Stimulated activated CD8-positive, alpha-beta memory T cell treated with anti-CD3 and anti-CD28 coated beads, Interleukin-4, amount 100 ng/mL, for 48 hours (primary cell): Measurements from ENCODE around the gene KLK14.
A peak's percentile ranks its signal among the peaks of the same experiment; 100 is the strongest.

Source experiments
- DNase-seq: peaks from one replicate; pipeline ENCODE4 v3.0.0-alpha.2; 2020

The KLK14 gene, protein sequence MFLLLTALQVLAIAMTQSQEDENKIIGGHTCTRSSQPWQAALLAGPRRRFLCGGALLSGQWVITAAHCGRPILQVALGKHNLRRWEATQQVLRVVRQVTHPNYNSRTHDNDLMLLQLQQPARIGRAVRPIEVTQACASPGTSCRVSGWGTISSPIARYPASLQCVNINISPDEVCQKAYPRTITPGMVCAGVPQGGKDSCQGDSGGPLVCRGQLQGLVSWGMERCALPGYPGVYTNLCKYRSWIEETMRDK

DNA sequence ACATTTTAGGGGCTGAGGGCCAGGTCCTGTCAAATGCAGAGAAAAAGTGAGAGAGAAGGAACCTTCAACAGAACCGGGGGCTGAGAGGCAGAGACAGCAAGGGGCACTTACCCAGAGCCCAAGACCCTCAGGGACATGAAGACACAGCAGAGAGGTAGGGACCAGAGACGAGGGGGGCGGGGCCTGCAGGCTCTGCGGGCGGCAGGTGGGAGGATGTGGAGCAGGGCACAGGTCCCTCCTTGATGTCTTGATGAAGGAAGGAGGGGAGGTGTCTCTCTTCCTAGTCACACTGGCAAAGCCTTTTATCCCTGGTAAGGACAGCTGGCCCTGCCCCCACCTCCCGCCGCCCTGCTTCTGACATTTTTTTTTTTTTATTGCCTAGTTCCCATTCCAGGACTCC lies at the start of gene KLK14:
Gene KLK14 (minus strand): TSS at position 277 of the 400 bp plus-strand sequence. CDS start 273 bp downstream, at position 4.
- DNase-seq = no peak

GRCh38 chr19:51131780-51132680 lies 49.3 kb upstream of the KLK14 start:
- DNase-seq = peak; percentile 45

GRCh38 chr19:51129716-51130115 lies 47.0 kb upstream of the KLK14 start:
- DNase-seq = no peak

GRCh38 chr19:51128227-51128626 lies 45.5 kb upstream of the KLK14 start:
- DNase-seq = no peak

- DNase-seq = no peak
These were observed 45.1 kb upstream of the KLK14 start for GRCh38 chr19:51127755-51128154.

GRCh38 chr19:51127032-51127431 lies 44.3 kb upstream of the KLK14 start:
- no peak for DNase-seq

DNA sequence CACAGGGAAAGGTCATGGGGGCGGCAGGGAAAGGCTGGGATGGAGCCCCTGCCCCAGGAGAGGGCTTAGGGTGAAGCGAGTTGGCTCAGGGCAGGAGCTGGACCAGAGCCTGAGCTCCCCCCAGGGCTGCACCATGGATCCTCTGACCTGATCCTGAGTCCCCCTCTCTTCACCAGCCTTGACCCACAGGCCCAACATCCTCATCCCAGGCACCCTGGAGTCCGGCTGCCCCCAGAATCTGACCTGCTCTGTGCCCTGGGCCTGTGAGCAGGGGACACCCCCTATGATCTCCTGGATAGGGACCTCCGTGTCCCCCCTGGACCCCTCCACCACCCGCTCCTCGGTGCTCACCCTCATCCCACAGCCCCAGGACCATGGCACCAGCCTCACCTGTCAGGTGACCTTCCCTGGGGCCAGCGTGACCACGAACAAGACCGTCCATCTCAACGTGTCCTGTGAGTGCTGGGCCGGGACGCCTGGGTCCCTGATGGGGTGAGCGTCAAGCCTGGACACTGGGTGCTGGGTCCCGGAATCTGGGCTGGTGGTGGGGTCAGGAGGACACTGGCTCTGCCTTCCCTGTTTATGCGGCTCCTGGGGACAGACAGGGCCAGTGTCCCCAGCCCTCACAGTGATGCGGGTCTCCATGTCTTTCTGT lies 42.9 kb upstream of the KLK14 start:
- DNase-seq = no peak

DNA sequence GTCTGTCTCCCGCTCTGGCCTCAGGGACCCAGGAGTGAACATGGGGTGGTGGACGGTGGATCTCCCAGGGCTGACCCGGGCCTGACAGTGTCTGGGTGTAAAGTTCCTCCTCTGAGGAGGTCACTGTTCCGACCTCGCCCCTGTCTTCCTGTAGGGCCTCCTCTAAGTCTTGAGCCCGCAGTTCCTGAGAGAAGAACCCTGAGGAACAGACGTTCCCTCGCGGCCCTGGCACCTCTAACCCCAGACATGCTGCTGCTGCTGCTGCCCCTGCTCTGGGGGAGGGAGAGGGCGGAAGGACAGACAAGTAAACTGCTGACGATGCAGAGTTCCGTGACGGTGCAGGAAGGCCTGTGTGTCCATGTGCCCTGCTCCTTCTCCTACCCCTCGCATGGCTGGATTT lies 42.0 kb upstream of the KLK14 start, which contains the start of gene SIGLEC9:
Gene SIGLEC9 (plus strand): TSS at position 178 of the 400 bp plus-strand sequence. CDS start 69 bp downstream, at position 247.
- no peak for DNase-seq

DNA sequence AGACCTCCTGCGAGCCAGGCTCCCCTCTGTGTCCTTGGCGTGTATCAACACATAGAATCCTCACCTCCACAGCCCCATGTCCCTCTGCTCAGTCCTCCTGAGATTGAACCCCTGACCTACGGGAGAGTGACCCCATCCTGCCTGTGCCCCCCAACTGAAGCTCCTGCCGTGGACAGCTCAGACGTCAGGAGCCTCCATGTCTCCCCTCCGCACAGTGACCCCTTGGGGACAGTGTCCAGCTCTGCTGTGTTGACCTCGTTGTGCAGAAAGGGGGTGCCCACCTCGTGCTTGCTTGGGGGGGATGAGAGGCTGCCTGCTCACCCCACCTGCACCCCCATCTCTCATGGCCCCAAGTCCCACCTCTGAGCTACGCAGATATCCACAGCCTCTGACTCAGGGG lies 41.5 kb upstream of the KLK14 start:
- no peak for DNase-seq

DNA sequence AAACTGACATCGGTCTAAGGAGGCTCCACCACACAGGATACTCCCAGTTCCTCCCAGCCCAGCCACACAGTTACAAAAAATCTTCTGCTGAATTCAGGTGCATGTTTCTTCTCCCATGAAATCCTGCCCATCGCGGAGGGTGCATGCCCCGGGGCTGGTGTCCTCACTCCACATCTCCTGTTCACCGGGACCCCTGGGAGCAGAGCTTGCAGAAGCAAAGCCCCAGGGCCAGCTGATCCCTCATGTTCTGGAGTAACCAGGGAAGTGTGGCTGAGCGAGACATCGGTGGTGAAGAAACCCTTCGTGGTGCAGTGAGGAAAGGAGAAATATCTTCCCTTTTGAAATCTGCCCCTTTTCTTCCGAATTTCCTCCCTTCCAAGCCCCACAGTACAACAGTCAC lies 41.1 kb upstream of the KLK14 start:
- DNase-seq = no peak

- DNase-seq = peak; percentile 59
These were observed 40.7 kb upstream of the KLK14 start for GRCh38 chr19:51123381-51123800.

DNA sequence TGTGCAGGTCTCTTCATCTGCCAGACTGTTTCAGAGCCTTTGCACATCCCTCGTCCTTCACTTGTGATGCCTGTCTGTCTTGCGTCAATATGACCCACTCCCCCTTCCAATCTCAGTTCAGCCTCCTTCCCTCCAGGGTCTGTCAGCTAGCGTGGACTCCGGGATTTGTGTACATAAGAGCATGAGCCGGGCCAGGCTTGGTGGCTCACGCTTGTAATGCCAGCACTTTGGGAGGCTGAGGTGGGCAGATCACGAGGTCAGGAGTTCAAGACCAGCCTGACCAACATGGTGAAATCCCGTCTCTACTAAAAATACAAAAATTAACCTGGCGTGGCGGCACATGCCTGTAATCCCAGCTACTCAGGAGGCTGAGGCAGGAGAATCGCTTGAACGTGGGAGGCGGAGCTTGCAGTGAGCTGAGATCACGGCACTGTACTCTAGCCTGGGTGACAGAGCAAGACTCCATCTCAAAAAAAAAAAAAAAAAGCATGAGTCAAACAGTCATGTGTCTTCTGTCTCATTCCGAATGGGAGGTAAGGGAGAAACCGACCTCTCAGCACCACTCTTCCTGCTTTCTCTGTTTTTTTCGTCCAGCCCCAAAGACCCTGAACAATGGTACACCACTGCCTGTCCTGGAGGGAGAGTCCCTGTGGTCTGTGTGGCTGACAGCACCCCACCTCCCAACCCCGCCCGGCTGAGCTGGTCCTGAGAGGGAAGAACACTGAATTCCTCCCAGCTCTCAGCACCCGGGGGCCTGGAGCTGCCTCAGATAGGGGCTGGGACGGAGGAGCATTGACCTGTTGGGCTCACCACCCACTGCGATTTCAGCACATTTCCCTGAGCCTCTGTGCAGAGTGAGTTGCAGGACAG lies 39.7 kb upstream of the KLK14 start:
- DNase-seq = no peak

DNA sequence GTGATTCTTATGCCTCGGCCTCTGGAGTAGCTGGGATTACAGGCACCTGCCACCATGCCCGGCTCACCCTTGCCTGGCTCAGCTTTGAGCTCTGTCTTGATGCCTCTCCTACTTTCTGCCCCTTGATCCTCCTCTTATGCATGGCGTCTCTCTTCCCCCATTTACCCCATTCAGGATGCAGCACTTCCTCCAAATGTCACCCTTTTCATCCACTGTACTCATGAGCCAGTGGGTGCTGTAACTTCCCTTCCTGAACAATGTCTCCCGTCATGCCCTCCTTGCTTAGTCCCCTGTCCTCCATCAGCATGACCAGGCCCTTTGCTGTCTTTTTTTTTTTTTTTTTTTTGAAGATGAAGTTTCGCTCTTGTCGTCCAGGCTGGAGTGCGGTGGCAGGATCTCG lies 38.6 kb upstream of the KLK14 start:
- DNase-seq = no peak

GRCh38 chr19:51120160-51120559 lies 37.5 kb upstream of the KLK14 start:
- no peak for DNase-seq

DNA sequence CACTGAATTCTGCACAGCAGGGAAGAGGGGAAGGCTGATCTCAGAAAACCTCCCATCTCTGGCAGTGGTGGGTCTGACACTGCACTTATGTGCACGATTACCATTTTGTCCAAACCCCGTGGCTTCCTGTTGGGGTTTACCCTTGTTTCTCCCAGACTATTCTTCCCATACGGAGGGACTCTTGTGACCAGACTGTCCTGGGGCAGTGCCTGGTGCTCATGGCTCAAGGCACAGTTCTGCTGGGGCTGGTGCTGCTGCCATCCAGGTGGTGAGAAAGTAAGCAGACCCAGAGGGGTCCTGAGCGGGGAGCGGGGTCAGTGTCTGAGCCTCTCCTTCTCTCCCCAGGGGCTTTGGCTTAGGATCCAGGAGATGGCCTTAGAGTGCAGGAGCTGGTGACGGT lies 36.9 kb upstream of the KLK14 start:
- DNase-seq = no peak

GRCh38 chr19:51119101-51119500 lies 36.4 kb upstream of the KLK14 start:
- DNase-seq = no peak

GRCh38 chr19:51116736-51117286 lies 34.1 kb upstream of the KLK14 start:
- no peak for DNase-seq

- no peak for DNase-seq
These were observed 31.5 kb upstream of the KLK14 start for GRCh38 chr19:51114087-51114729.

DNA sequence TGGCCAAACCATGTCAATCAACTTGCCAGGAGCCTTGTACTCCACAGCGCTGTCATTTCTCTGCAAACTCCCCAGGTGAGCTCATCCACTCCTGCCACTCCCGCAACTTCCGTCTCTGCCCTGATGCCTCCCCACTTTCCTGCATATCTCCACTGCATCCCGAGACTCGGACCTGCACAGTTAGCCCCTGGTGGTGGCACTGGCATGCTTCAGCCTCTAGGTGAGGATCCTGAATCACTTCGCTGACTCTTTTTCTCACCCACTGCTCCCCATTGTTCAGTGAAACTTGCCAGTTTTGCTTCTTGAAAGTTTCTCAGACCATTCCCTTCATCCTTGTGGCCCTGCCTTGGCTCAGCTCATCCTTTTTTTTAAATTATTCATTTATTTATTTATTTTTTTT lies 28.9 kb upstream of the KLK14 start:
- no peak for DNase-seq

GRCh38 chr19:51110666-51110971 lies 27.9 kb upstream of the KLK14 start:
- DNase-seq = no peak

- no peak for DNase-seq
These were observed 26.1 kb upstream of the KLK14 start for GRCh38 chr19:51108805-51109146.
